ENCODE data around the gene NTPCR.
"Not testable (repeated sequence)": the region's sequence is repeated elsewhere in the genome, so short reads cannot be mapped to it uniquely, and the experiment has no call there.

The NTPCR gene

GRCh38 chr1:232984577-232985425, 34.4 kb downstream of the NTPCR start:
- DNase-seq (ENCODE audit: low spot score), result no peak

GRCh38 chr1:232985882-232986526, 35.6 kb downstream of the NTPCR start:
- no peak for DNase-seq (ENCODE audit: low spot score)

DNA sequence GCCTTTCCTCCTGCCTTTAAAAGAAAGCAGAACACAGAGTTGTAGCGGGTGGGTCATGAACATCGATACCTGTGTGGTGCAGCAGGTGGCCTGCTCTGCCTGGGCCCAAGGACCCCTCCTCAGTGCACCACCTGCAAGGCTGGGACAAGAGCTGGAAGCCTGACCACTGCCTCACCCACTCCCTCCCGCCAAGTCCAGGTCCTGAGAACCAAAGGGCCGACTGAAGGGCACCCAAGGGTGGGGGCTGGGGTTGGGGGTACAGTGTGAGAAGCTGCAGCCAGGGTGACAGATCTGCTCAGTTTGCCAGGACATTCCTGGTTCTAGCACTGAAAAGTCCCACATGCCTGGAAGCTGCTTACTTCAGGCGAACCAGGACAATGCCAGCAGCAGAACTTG, 36.1 kb downstream of the NTPCR start:
- DNase-seq (ENCODE audit: low spot score), result no peak

GRCh38 chr1:232987046-232987773, 36.8 kb downstream of the NTPCR start:
- no peak for DNase-seq (ENCODE audit: low spot score)

GRCh38 chr1:232987774-232988140, 37.3 kb downstream of the NTPCR start:
- no peak for DNase-seq (ENCODE audit: low spot score)

GRCh38 chr1:232988572-232989040, 38.2 kb downstream of the NTPCR start:
- DNase-seq (ENCODE audit: low spot score), result no peak

GRCh38 chr1:232990176-232991128, 40.0 kb downstream of the NTPCR start:
- no peak for DNase-seq (ENCODE audit: low spot score)

DNA sequence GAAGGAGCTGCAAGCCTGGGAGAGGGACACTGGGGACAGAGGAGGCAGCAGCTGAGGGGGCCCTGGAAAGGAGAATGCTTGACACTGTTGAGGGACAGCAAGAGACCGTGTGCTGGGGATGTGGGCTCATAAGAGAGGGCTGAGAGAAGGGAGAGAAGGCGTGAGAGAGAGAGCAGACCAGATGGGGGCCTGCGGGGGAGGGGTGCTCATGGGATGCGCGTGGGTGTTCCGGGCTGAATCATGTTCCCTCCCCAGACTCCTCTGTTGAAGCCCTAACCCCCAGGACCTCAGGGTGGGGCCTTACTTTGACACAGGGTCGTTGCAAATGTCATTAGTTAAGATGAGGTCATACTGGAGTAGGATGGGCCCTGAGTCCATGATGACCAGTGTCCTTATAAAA, 40.8 kb downstream of the NTPCR start:
- no peak for DNase-seq (ENCODE audit: low spot score)

GRCh38 chr1:232992227-232992626, 41.8 kb downstream of the NTPCR start:
- DNase-seq (ENCODE audit: low spot score), result no peak

DNA sequence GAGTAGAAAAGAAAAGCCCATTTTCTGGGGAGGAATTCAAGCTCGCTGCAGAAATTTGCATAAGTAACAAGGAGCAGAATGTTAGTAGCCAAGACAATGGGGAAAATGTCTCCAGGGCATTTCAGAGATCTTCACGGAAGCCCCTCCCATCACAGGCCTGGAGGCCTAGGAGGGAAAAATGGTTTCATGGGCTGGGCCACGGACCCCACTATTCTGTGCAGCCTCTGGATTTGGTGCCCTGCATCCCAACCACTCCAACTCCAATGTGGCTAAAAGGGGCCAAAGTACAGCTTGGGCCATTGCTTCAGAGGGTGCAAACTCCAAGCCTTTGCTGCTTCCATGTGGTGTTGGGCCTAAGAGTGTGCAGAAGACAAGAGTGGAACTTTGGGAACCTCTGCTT, 43.1 kb downstream of the NTPCR start:
- no peak for DNase-seq (ENCODE audit: low spot score)

DNA sequence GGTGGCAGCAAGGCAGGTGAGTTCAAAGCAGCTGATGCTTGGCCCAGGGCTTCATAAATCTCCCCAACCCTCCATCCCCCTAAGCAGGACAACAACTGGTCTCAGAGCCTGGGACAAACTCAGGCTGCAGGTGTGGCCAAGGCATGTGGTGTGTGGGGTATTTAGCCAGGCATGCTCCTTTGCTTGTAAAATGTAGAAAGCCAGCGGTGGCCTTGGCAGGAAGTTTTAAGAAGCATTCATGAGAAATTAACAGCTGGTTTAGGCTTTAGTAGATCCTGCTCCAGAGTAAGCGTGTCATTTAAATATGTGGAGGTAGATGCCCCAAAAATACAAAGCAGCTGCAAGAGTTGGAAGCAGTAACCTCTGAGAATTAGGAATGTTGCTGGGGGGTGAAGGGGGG, 44.8 kb downstream of the NTPCR start:
- no peak for DNase-seq (ENCODE audit: low spot score)

DNA sequence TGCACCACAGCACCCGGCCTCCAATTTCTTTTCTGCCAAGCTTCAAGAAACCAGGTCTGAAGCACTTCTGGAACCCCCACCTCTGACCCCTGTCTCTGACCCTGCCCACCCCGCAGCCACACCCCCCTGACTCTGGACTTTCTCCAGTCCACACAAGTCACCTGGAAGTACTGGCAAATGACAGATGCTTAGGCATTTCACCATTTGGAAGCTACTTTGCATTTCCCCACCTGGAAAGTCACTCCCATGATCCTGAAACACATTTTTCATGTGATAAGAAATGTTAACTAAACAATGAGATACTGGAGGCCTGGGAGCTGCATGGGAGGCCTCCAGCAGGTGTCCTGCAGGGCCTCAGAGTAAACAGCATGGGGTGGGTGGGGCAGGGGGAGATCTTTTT, 45.7 kb downstream of the NTPCR start:
- DNase-seq (ENCODE audit: low spot score), result no peak

GRCh38 chr1:232998138-232998537, 47.7 kb downstream of the NTPCR start:
- DNase-seq (ENCODE audit: low spot score), result no peak

GRCh38 chr1:232998646-232999045, 48.2 kb downstream of the NTPCR start:
- no peak for DNase-seq (ENCODE audit: low spot score)

DNA sequence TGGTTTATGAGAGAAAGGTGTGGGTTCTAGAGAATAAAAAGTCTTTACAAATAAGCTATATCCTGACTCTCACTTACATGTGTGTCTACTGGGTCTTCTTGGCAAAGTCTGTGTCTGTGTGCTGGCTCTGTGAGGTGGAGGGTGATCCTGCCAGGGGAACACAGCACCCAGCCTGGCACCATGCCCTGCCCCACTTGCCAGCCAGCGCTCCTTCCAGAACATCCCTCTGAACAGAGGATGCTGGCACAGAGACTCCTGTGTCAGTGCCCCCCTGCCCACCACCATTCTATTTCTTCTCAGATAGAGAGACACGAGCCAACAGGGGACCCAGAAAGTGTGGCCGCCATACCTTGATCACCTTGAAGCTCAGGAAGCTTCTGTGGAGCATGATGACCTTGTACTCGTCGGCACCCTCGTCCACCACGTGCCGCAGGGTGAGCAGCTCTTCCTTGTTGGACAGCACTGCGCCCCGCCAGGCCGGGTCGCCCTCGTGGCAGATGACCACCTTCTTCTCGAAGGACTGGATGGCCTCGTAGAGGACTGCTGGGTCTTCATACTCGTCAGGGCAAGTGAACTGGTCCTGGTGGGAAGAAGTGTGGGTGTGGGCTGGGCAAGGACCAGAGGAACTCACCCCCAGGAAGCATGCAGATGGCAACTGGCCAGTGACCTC, 49.7 kb downstream of the NTPCR start:
- DNase-seq (ENCODE audit: low spot score), result no peak

- DNase-seq (ENCODE audit: low spot score), result not testable (repeated sequence)
Observed at GRCh38 chr1:233003638-233004037, 53.2 kb downstream of the NTPCR start.

GRCh38 chr1:233004451-233004850, 54.0 kb downstream of the NTPCR start:
- DNase-seq (ENCODE audit: low spot score), result no peak

DNA sequence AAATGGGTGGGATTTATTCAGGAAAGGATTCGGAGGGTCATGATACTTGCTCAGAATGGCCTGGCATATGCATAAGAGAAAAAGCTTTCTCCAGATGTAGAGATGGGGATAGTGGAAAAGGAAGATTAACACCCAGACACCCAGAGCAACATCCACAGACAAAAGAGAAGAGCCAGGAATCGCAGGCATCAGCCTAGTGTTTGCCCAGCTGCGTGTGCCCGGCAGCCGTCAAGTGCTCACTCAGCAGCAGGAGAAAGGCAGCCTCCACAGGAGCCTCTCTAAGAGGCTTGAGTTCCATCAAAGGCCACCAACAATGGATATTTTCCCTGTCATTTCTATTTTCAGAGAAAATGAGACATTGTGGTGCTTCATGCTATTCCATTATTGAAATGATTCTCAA, 54.7 kb downstream of the NTPCR start:
- no peak for DNase-seq (ENCODE audit: low spot score)

GRCh38 chr1:233005703-233006102, 55.3 kb downstream of the NTPCR start:
- no peak for DNase-seq (ENCODE audit: low spot score)

- DNase-seq (ENCODE audit: low spot score), result no peak
Observed at GRCh38 chr1:233006108-233006507, 55.7 kb downstream of the NTPCR start.

DNA sequence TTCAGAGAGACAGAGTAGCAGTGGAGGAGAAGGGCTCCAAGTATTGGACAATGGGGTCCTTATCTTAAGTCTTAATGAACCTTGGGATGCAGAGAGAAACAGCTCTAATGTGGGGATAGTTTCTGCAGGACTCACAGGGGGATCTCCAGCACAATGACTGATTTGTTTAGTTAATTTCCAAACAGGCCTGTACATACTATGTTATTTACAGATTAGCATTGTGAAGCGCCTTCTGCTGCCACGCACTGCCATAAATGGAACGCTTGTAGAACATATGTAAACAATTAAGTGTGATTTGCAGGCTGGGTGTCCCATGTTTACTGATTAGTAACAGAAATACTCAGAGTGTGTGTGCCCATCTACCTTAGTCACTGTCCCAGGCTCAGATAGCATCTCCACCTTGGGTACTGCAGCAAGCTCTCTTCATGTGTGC, 56.1 kb downstream of the NTPCR start:
- peak; percentile 71 for DNase-seq (ENCODE audit: low spot score)

Measured in COLO829 (cell line).